CD14-positive monocyte (primary cell): Measurements from ENCODE around the gene TMEM47. TPM values are rescaled to one million over a fixed set of nuclear protein-coding genes. Genes with fewer than 3 reads are reported as not detected.

Source experiments
- DNase-seq, 3 donors: peaks; one replicate each; pipeline ENCODE4 v3.0.0-alpha.2; 2011 to 2022
- H2AFZ ChIP-seq: 2 replicates; pipeline ENCODE4 v1.6.0; 2012; ENCODE audit warnings: mild to moderate bottlenecking, low read depth, low read length, inconsistent platforms; ENCODE audit not compliant: insufficient read depth, poor library complexity, severe bottlenecking
- H3K27ac ChIP-seq, 2 donors: 1 replicate in 1 of 2; 2 replicates in 1 of 2; pipeline ENCODE4 v1.5.1; 2012 to 2013; ENCODE audit warnings: low read length in 2 of 2, control low read depth in 1 of 2, inconsistent platforms in 1 of 2, low read depth in 1 of 2, mild to moderate bottlenecking in 1 of 2
- H3K27me3 ChIP-seq, 2 donors: one replicate each; pipeline versions ENCODE4 v1.6.0 to v1.6.1; 2011 to 2013; ENCODE audit warnings: low read length in 2 of 2; ENCODE audit not compliant: control insufficient read depth in 2 of 2, insufficient read depth in 2 of 2
- H3K36me3 ChIP-seq, 2 donors: replicated peaks in 1 of 2; 1 replicate in 1 of 2; 2 replicates in 1 of 2; pipeline versions ENCODE4 v1.5.1 to v1.6.1; 2012 to 2013; ENCODE audit warnings: low read length in 2 of 2, control low read depth in 1 of 2, inconsistent platforms in 1 of 2, mild to moderate bottlenecking in 1 of 2; ENCODE audit not compliant: insufficient read depth in 2 of 2, control insufficient read depth in 1 of 2
- H3K4me1 ChIP-seq, 2 donors: 1 replicate in 1 of 2; 2 replicates in 1 of 2; pipeline versions ENCODE4 v1.5.1 to v1.6.1; 2012 to 2013; ENCODE audit warnings: low read length in 2 of 2, control low read depth in 1 of 2, inconsistent platforms in 1 of 2, mild to moderate bottlenecking in 1 of 2, moderate library complexity in 1 of 2; ENCODE audit not compliant: insufficient read depth in 2 of 2, control insufficient read depth in 1 of 2
- H3K4me2 ChIP-seq: replicated peaks from 2 replicates; pipeline ENCODE3; 2012; ENCODE audit warnings: low read length, moderate library complexity, mild to moderate bottlenecking; ENCODE audit not compliant: poor library complexity, severe bottlenecking; ENCODE audit errors: extremely low read depth
- H3K4me3 ChIP-seq, 3 experiments: fragments of 200-600 bp in 1 of 3; sonication (generic) in 1 of 3; replicated peaks in 1 of 3; 1 replicate in 2 of 3; 2 replicates in 1 of 3; pipeline ENCODE4 v1.5.1; 2011 to 2013; ENCODE audit warnings: low read length in 3 of 3, mild to moderate bottlenecking in 3 of 3, control low read depth in 2 of 3, low read depth in 2 of 3, inconsistent platforms in 1 of 3, moderate library complexity in 1 of 3
- H3K79me2 ChIP-seq: 2 replicates; pipeline ENCODE4 v1.6.0; 2012; ENCODE audit warnings: mild to moderate bottlenecking, control low read depth, inconsistent platforms, low read length, moderate library complexity; ENCODE audit not compliant: insufficient read depth
- H3K9ac ChIP-seq: 2 replicates; pipeline ENCODE4 v1.6.0; 2017; ENCODE audit warnings: low read length, mild to moderate bottlenecking; ENCODE audit not compliant: insufficient read depth, poor library complexity, severe bottlenecking
- H3K9me3 ChIP-seq, 2 donors: replicated peaks in 1 of 2; 1 replicate in 1 of 2; 2 replicates in 1 of 2; pipeline versions ENCODE4 v1.5.1 to v1.6.1; 2012 to 2013; ENCODE audit warnings: low read length in 2 of 2, control low read depth in 1 of 2; ENCODE audit not compliant: control insufficient read depth in 1 of 2, insufficient read depth in 1 of 2
- H4K20me1 ChIP-seq: 2 replicates; pipeline ENCODE4 v1.6.0; 2012; ENCODE audit warnings: mild to moderate bottlenecking, low read length, control low read depth, moderate library complexity; ENCODE audit not compliant: insufficient read depth
- H3K27ac Mint-ChIP-seq, 7 donors: one replicate each; pipeline ENCODE4 v1.8.0; 2020; ENCODE audit warnings: mild to moderate bottlenecking in 7 of 7, mixed read lengths in 7 of 7, moderate library complexity in 6 of 7, inconsistent platforms in 2 of 7
- H3K27me3 Mint-ChIP-seq, 3 donors: one replicate each; pipeline ENCODE4 v1.8.0; 2021 to 2022; ENCODE audit warnings: low read depth in 3 of 3, mild to moderate bottlenecking in 3 of 3, mixed read lengths in 3 of 3, moderate library complexity in 3 of 3, inconsistent platforms in 1 of 3
- H3K36me3 Mint-ChIP-seq, 2 donors: one replicate each; pipeline ENCODE4 v1.8.0; 2020; ENCODE audit warnings: mixed read lengths in 2 of 2, inconsistent platforms in 1 of 2, mild to moderate bottlenecking in 1 of 2
- H3K4me1 Mint-ChIP-seq: one replicate; pipeline ENCODE4 v1.8.0; 2020; ENCODE audit warnings: mild to moderate bottlenecking, mixed read lengths
- H3K4me3 Mint-ChIP-seq, 2 donors: one replicate each; pipeline ENCODE4 v1.8.0; 2020; ENCODE audit warnings: mild to moderate bottlenecking in 2 of 2, mixed read lengths in 2 of 2, moderate library complexity in 1 of 2
- H3K9me3 Mint-ChIP-seq, 7 donors: one replicate each; pipeline ENCODE4 v1.8.0; 2020 to 2022; ENCODE audit warnings: mixed read lengths in 7 of 7, mild to moderate bottlenecking in 6 of 7, moderate library complexity in 6 of 7, inconsistent platforms in 2 of 7
- WGBS: methylation state at CpG from one replicate; pipeline ENCODE4 v1.1.5; 2013; ENCODE audit warnings: missing lambda C conversion rate; ENCODE audit not compliant: insufficient coverage; 5-methylcytosine and 5-hydroxymethylcytosine counted together
- intact Hi-C, 2 donors: fragments of 100-400 bp; cut with micrococcal nuclease; formaldehyde crosslinking; loops; one replicate each; pipeline versions ENCODE4 v1.15.0 to v1.15.1; 2023
- polyA plus RNA-seq, 3 donors: library from polyadenylated mRNA; depleted of rRNA in 1 of 3; unstranded in 2 of 3; stranded (reverse) in 1 of 3; fragments of 300-500 nt in 2 of 3; fragments of >200 nt in 1 of 3; fragmentation: Illumina TruSeq in 2 of 3; gene quantifications; 1 replicate in 2 of 3; 2 replicates in 1 of 3; pipeline ENCODE4 v1.2.3, GENCODE V29; 2012 to 2021
- TF ChIP-seq, protein P1 (sequence below): fragments of 200-600 bp; IDR thresholded peaks from one replicate; pipeline ENCODE4 v1.8.0; 2022; ENCODE audit warnings: antibody characterized with exemption, mild to moderate bottlenecking

The TMEM47 gene
- polyA plus RNA-seq, 3 donors = not detected

DNA sequence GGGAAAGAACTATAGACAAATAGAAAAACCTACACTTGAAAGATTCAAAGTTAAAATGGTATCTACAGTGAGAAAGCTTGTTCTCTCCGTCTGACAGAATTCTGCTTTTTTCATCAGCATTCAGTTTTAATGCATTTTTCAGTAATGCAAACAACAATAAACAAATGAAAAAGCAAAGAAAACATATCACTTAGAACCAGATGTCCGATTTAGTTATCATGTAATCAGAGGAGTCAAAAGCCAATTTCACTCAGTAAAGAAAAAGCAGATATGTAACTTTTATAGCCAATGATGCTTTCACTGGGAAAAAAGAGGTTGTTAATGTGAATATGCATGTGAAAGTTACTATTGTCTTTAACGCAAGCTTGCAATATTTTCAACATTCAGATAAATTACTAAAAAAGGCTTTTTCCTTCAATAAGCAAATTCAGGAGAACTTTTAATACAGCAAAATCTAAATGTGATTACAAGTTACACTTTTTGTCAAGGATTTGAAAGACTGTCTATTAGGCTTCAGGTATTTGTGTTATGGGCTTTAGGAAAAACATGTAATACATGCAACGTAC lies 70.7 kb downstream of the TMEM47 start:
- Histone ChIP-seq H3K9ac (no peak overlapping the region), H3K27ac (no peak overlapping the region), H3K4me2 (no peak overlapping the region), H3K4me3 (no peak overlapping the region), H3K79me2 (no peaks in the 10 kb centered on the region), H3K36me3 (no peaks in the 10 kb centered on the region), H3K4me1 (no peaks in the 10 kb centered on the region), H4K20me1 (no peaks in the 10 kb centered on the region), H2AFZ (no peak overlapping the region), H3K9me3 (no peaks in the 10 kb centered on the region), H3K27me3 (no peaks in the 10 kb centered on the region)
- WGBS = no CpG with 5 or more reads among the region's 4 CpGs
- Mint-ChIP-seq H3K4me1 (no peaks in the 10 kb centered on the region), H3K36me3 (no peaks in the 10 kb centered on the region), H3K9me3 (peaks cover 0 to 5% (median 1%) of the 10 kb centered on the region in 7 donors), H3K27ac (no peak overlapping the region), H3K27me3 (peaks cover 0 to 2% (median 0%) of the 10 kb centered on the region in 3 donors), H3K4me3 (no peak overlapping the region)
- intact Hi-C loops = no loop called here
- DNase-seq = no peak
- TF ChIP-seq, protein P1, sequence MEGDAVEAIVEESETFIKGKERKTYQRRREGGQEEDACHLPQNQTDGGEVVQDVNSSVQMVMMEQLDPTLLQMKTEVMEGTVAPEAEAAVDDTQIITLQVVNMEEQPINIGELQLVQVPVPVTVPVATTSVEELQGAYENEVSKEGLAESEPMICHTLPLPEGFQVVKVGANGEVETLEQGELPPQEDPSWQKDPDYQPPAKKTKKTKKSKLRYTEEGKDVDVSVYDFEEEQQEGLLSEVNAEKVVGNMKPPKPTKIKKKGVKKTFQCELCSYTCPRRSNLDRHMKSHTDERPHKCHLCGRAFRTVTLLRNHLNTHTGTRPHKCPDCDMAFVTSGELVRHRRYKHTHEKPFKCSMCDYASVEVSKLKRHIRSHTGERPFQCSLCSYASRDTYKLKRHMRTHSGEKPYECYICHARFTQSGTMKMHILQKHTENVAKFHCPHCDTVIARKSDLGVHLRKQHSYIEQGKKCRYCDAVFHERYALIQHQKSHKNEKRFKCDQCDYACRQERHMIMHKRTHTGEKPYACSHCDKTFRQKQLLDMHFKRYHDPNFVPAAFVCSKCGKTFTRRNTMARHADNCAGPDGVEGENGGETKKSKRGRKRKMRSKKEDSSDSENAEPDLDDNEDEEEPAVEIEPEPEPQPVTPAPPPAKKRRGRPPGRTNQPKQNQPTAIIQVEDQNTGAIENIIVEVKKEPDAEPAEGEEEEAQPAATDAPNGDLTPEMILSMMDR = no peak

DNA sequence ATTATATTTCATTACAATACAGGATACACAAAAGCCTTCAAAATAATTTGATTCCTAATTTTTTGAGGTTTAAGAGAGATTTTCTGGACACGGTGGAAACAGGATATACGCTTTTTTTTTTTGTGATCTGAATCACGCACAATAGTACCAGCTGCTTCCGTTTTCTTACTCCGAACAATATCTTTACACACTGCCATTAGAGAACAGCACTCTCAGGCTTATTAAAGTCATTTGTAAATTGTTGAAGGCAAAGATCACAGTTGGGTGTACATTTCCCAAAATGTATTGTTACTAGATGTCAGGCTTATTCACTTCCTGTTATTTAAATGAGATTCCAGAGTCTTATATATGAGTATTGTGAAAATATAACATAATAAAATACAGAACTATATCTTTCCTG lies 71.5 kb downstream of the TMEM47 start:
- H3K4me1 ChIP-seq = no peaks in the 10 kb centered on the region
- H3K4me2 ChIP-seq = no peak overlapping the region
- no CpG with 5 or more reads among the region's 5 CpGs for WGBS
- no peak overlapping the region for H3K4me3 ChIP-seq
- TF ChIP-seq, protein P1 = no peak
- no peaks in the 10 kb centered on the region for H3K79me2 ChIP-seq
- H2AFZ ChIP-seq = no peak overlapping the region
- peaks cover 0 to 2% (median 0%) of the 10 kb centered on the region in 3 donors for H3K27me3 Mint-ChIP-seq
- H3K27ac ChIP-seq = no peak overlapping the region
- no peak for DNase-seq
- H3K9ac ChIP-seq = no peak overlapping the region
- no peaks in the 10 kb centered on the region for H3K27me3 ChIP-seq
- peaks cover 0 to 5% (median 1%) of the 10 kb centered on the region in 7 donors for H3K9me3 Mint-ChIP-seq
- H3K4me1 Mint-ChIP-seq = no peaks in the 10 kb centered on the region
- H3K36me3 Mint-ChIP-seq = no peaks in the 10 kb centered on the region
- intact Hi-C loops = no loop called here
- no peaks in the 10 kb centered on the region for H3K36me3 ChIP-seq
- H3K4me3 Mint-ChIP-seq = no peak overlapping the region
- H3K27ac Mint-ChIP-seq = no peak overlapping the region
- no peaks in the 10 kb centered on the region for H3K9me3 ChIP-seq
- no peaks in the 10 kb centered on the region for H4K20me1 ChIP-seq
